ENCODE results near the gene ACMSD. TPM values are rescaled to one million over a fixed set of nuclear protein-coding genes. Genes with fewer than 3 reads are reported as not detected.

Gene ACMSD
- total RNA-seq, 2 experiments from 2014 or later: not detected

GRCh38 chr2:134861173-134861572 lies 22.8 kb downstream of the ACMSD start:
- no peak overlapping the region for H3K27ac Mint-ChIP-seq
- CTCF ChIA-PET: no interaction called here
- ATAC-seq (no peak), DNase-seq (no peak)
- intact Hi-C loops (cut with micrococcal nuclease): no loop called here
- H3K4me1 Mint-ChIP-seq (ENCODE audit: low read depth): no peaks in the 10 kb centered on the region
- no peaks in the 10 kb centered on the region for H3K27me3 Mint-ChIP-seq
- no peak for TF ChIP-seq CTCF (IDR thresholded peaks at IDR 0.05)
- POLR2A ChIA-PET: no interaction called here
- no peaks in the 10 kb centered on the region for H3K36me3 Mint-ChIP-seq (ENCODE audit: low read depth)
- H3K9me3 Mint-ChIP-seq: no peaks in the 10 kb centered on the region
- no peak overlapping the region for H3K4me3 Mint-ChIP-seq

- Mint-ChIP-seq H3K9me3 (no peaks in the 10 kb centered on the region), H3K4me3 (no peak overlapping the region), H3K36me3 (ENCODE audit: low read depth) (no peaks in the 10 kb centered on the region), H3K27ac (no peak overlapping the region), H3K4me1 (ENCODE audit: low read depth) (no peaks in the 10 kb centered on the region), H3K27me3 (no peaks in the 10 kb centered on the region)
- POLR2A ChIA-PET: no interaction called here
- TF ChIP-seq CTCF (IDR thresholded peaks at IDR 0.05): no peak
- no peak for ATAC-seq
- intact Hi-C loops (cut with micrococcal nuclease): no loop called here
- CTCF ChIA-PET: no interaction called here
- no peak for DNase-seq
Observed at GRCh38 chr2:134862069-134862468, 23.7 kb downstream of the ACMSD start.

- Mint-ChIP-seq H3K27me3 (no peaks in the 10 kb centered on the region), H3K4me3 (no peak overlapping the region), H3K9me3 (no peaks in the 10 kb centered on the region), H3K4me1 (ENCODE audit: low read depth) (no peaks in the 10 kb centered on the region), H3K27ac (no peak overlapping the region), H3K36me3 (ENCODE audit: low read depth) (no peaks in the 10 kb centered on the region)
- CTCF ChIA-PET: no interaction called here
- intact Hi-C loops (cut with micrococcal nuclease): no loop called here
- no peak for TF ChIP-seq CTCF (IDR thresholded peaks at IDR 0.05)
- DNase-seq (no peak), ATAC-seq (no peak)
- POLR2A ChIA-PET: no interaction called here
Observed at GRCh38 chr2:134862674-134863073, 24.3 kb downstream of the ACMSD start.

GRCh38 chr2:134863446-134863845 lies 25.0 kb downstream of the ACMSD start:
- CTCF ChIA-PET: no interaction called here
- no peaks in the 10 kb centered on the region for H3K36me3 Mint-ChIP-seq (ENCODE audit: low read depth)
- H3K27ac Mint-ChIP-seq: no peak overlapping the region
- H3K27me3 Mint-ChIP-seq: no peaks in the 10 kb centered on the region
- no peak for DNase-seq
- intact Hi-C loops (cut with micrococcal nuclease): no loop called here
- TF ChIP-seq CTCF (IDR thresholded peaks at IDR 0.05): no peak
- no peaks in the 10 kb centered on the region for H3K4me1 Mint-ChIP-seq (ENCODE audit: low read depth)
- H3K4me3 Mint-ChIP-seq: no peak overlapping the region
- no peaks in the 10 kb centered on the region for H3K9me3 Mint-ChIP-seq
- no peak for ATAC-seq
- POLR2A ChIA-PET: no interaction called here

- H3K4me1 Mint-ChIP-seq (ENCODE audit: low read depth): no peaks in the 10 kb centered on the region
- TF ChIP-seq CTCF (IDR thresholded peaks at IDR 0.05): no peak
- intact Hi-C loops (cut with micrococcal nuclease): no loop called here
- H3K27me3 Mint-ChIP-seq: no peaks in the 10 kb centered on the region
- H3K36me3 Mint-ChIP-seq (ENCODE audit: low read depth): no peaks in the 10 kb centered on the region
- ATAC-seq: no peak
- POLR2A ChIA-PET: no interaction called here
- H3K9me3 Mint-ChIP-seq: no peaks in the 10 kb centered on the region
- DNase-seq: no peak
- CTCF ChIA-PET: interaction anchor here (1.1 kb wide), 1 partner anchor 9 kb away, joined by 4 read pairs; no protein-coding TSS in a partner anchor
- H3K4me3 Mint-ChIP-seq: no peak overlapping the region
- no peak overlapping the region for H3K27ac Mint-ChIP-seq
Observed at GRCh38 chr2:134865067-134865787, 26.8 kb downstream of the ACMSD start.

Data from activated CD8-positive, alpha-beta T cell treated with anti-CD3 and anti-CD28 coated beads for 36 hours (primary cell).